HG03280 (cell line): Measurements from ENCODE around the gene CLEC2L.
"Not testable (repeated sequence)": the region's sequence is repeated elsewhere in the genome, so short reads cannot be mapped to it uniquely, and the experiment has no call there.

ENCODE experiments used
- ATAC-seq: cut with Tn5 transposase; IDR thresholded peaks from one replicate; pipeline ENCODE4 v1.9.1; 2021; ENCODE audit warnings: mild to moderate bottlenecking, moderate library complexity; ENCODE audit not compliant: unreplicated experiment

Gene CLEC2L

GRCh38 chr7:139553991-139554700 lies 30.7 kb downstream of the CLEC2L start:
- ATAC-seq: not testable (repeated sequence)

- no peak for ATAC-seq
These were observed 34.5 kb downstream of the CLEC2L start for GRCh38 chr7:139557857-139558581.

GRCh38 chr7:139559364-139560105 lies 36.0 kb downstream of the CLEC2L start:
- no peak for ATAC-seq

GRCh38 chr7:139560199-139560598 lies 36.7 kb downstream of the CLEC2L start:
- ATAC-seq: no peak

GRCh38 chr7:139560678-139561077 lies 37.2 kb downstream of the CLEC2L start:
- no peak for ATAC-seq

- no peak for ATAC-seq
These were observed 39.0 kb downstream of the CLEC2L start for GRCh38 chr7:139562491-139562890.

GRCh38 chr7:139562961-139563565 lies 39.6 kb downstream of the CLEC2L start:
- no peak for ATAC-seq

GRCh38 chr7:139563856-139564255 lies 40.4 kb downstream of the CLEC2L start:
- no peak for ATAC-seq

- ATAC-seq: no peak
These were observed 42.6 kb downstream of the CLEC2L start for GRCh38 chr7:139566075-139566474.

GRCh38 chr7:139566736-139567646 lies 43.5 kb downstream of the CLEC2L start:
- ATAC-seq: no peak

- no peak for ATAC-seq
These were observed 44.3 kb downstream of the CLEC2L start for GRCh38 chr7:139567647-139568345.

- ATAC-seq: no peak
These were observed 44.8 kb downstream of the CLEC2L start for GRCh38 chr7:139568346-139568675.

GRCh38 chr7:139568813-139569490 lies 45.5 kb downstream of the CLEC2L start:
- no peak for ATAC-seq

GRCh38 chr7:139570119-139570518 lies 46.6 kb downstream of the CLEC2L start:
- ATAC-seq: no peak

- no peak for ATAC-seq
These were observed 47.1 kb downstream of the CLEC2L start for GRCh38 chr7:139570626-139571025.

GRCh38 chr7:139571190-139571589 lies 47.7 kb downstream of the CLEC2L start:
- ATAC-seq: no peak

GRCh38 chr7:139571651-139572050 lies 48.2 kb downstream of the CLEC2L start:
- ATAC-seq: no peak

- no peak for ATAC-seq
These were observed 48.6 kb downstream of the CLEC2L start for GRCh38 chr7:139572071-139572470.

GRCh38 chr7:139572704-139573385 lies 49.4 kb downstream of the CLEC2L start:
- no peak for ATAC-seq
